GM23248 (cell line): Measurements from ENCODE around the gene CYP3A4. TPM values are rescaled to one million over a fixed set of nuclear protein-coding genes. Genes with fewer than 3 reads are reported as not detected.

Source experiments
- DNase-seq: peaks from one replicate; pipeline ENCODE4 v3.0.0-alpha.2; 2015
- H2AFZ ChIP-seq: fragments of 200-600 bp; sonication (generic); 2 replicates; pipeline ENCODE4 v1.6.1; 2016; ENCODE audit warnings: antibody characterized with exemption
- H3F3A ChIP-seq: fragments of 200-600 bp; sonication (generic); 2 replicates; pipeline ENCODE4 v1.6.1; 2016; ENCODE audit warnings: mild to moderate bottlenecking, antibody characterized with exemption, mixed run types; ENCODE audit not compliant: insufficient read depth
- H3K27ac ChIP-seq: fragments of 200-600 bp; sonication (generic); 2 replicates; pipeline ENCODE4 v1.5.1; 2016; ENCODE audit warnings: mild to moderate bottlenecking
- H3K27me3 ChIP-seq: fragments of 200-600 bp; sonication (generic); replicated peaks from 2 replicates; pipeline ENCODE4 v1.6.1; 2016; ENCODE audit warnings: mild to moderate bottlenecking; ENCODE audit not compliant: insufficient read depth
- H3K36me3 ChIP-seq: fragments of 200-600 bp; sonication (generic); 2 replicates; pipeline ENCODE4 v1.6.1; 2016; ENCODE audit warnings: low read depth, mild to moderate bottlenecking
- H3K4me1 ChIP-seq: fragments of 200-600 bp; sonication (generic); 2 replicates; pipeline ENCODE4 v1.6.1; 2016; ENCODE audit warnings: mild to moderate bottlenecking; ENCODE audit not compliant: insufficient read depth
- H3K4me2 ChIP-seq: fragments of 200-600 bp; sonication (generic); one replicate; pipeline ENCODE4 v1.6.1; 2016; ENCODE audit warnings: mild to moderate bottlenecking; ENCODE audit not compliant: unreplicated experiment
- H3K4me3 ChIP-seq: fragments of 200-600 bp; sonication (generic); 2 replicates; pipeline ENCODE4 v1.5.1; 2016; ENCODE audit warnings: mild to moderate bottlenecking
- H3K79me2 ChIP-seq: fragments of 200-600 bp; sonication (generic); 2 replicates; pipeline ENCODE4 v1.6.1; 2016; ENCODE audit warnings: mild to moderate bottlenecking; ENCODE audit not compliant: insufficient read depth
- H3K9ac ChIP-seq: fragments of 200-600 bp; sonication (generic); 2 replicates; pipeline ENCODE4 v1.6.1; 2016; ENCODE audit warnings: mild to moderate bottlenecking
- H3K9me2 ChIP-seq: fragments of 200-600 bp; sonication (generic); 2 replicates; pipeline ENCODE4 v1.6.1; 2016; ENCODE audit warnings: mixed run types, mild to moderate bottlenecking, moderate library complexity; ENCODE audit not compliant: insufficient read depth
- H3K9me3 ChIP-seq: fragments of 200-600 bp; sonication (generic); one replicate; pipeline ENCODE4 v1.6.1; 2017; ENCODE audit warnings: low read depth
- H4K20me1 ChIP-seq: fragments of 200-600 bp; sonication (generic); 2 replicates; pipeline ENCODE4 v1.6.0; 2016; ENCODE audit not compliant: insufficient read depth
- EZH2 ChIP-seq: fragments of 200-600 bp; sonication (generic); IDR thresholded peaks from 2 replicates; pipeline ENCODE4 v1.6.1; 2018; ENCODE audit warnings: antibody characterized with exemption, mild to moderate bottlenecking; ENCODE audit not compliant: insufficient read depth, poor library complexity, severe bottlenecking
- EZH2phosphoT487 ChIP-seq: fragments of 200-600 bp; sonication (generic); IDR thresholded peaks from 2 replicates; pipeline ENCODE4 v1.6.1; 2018; ENCODE audit warnings: antibody characterized with exemption, moderate library complexity, mild to moderate bottlenecking, low read depth; ENCODE audit not compliant: insufficient read depth
- WGBS, 2 experiments: methylation state at CpG; one replicate each; pipeline ENCODE4 v1.1.6; 2015 to 2017; ENCODE audit warnings: low lambda C conversion rate in 2 of 2, low coverage in 1 of 2; ENCODE audit errors: missing lambda C conversion rate in 2 of 2; 5-methylcytosine and 5-hydroxymethylcytosine counted together
- in situ Hi-C: fragments of 300-500 bp; cut with MboI; formaldehyde crosslinking; loops from 2 replicates; pipeline ENCODE4 v1.15.0; 2020
- polyA plus RNA-seq: library from polyadenylated mRNA; unstranded; fragments of >200 nt; fragmentation: Nextera tagmentation; extraction: Ambion mirVana; gene quantifications from 2 replicates; pipeline ENCODE4 v1.2.1, GENCODE V29; 2016
- total RNA-seq: library from RNA; depleted of rRNA; stranded (reverse); fragments of >200 nt; shearing (Covaris generic); gene quantifications from 2 replicates; pipeline ENCODE4 v1.2.3, GENCODE V29; 2014

Gene CYP3A4
- total and polyA plus RNA-seq, 2 experiments from 2014 or later: not detected

DNA sequence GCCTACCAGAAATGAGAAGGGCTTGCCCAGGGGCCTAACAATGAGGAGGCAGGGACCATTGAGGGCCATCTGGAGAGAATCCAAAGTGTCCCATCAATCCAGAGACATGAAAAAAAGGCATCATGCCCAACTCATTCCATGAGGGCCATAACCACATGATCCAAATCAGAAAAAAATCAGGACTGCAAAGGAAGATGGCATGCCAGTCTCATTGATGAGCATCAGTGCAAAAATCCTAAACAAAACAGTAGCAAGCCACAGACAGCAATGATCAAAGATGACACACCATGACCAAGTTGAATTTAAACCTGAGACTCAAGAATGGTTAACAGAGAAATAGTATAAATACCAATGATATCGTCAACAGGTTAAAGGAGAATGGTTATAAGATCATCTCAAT is 7.0 kb upstream of the CYP3A4 start:
- Histone ChIP-seq H3K4me2 (no peak overlapping the region), H3K9me3 (no peaks in the 10 kb centered on the region), H3F3A (peaks cover 10% of the 10 kb centered on the region; the same call in 1 of the 2 replicates), H2AFZ (no peak overlapping the region), H3K27ac (no peak overlapping the region), H3K9me2 (no peaks in the 10 kb centered on the region), H3K27me3 (peaks cover 4% of the 10 kb centered on the region; the same call in 1 of the 2 replicates), H3K36me3 (no peaks in the 10 kb centered on the region), H3K4me3 (no peak overlapping the region), H4K20me1 (no peaks in the 10 kb centered on the region), H3K79me2 (no peaks in the 10 kb centered on the region), H3K9ac (no peak overlapping the region), H3K4me1 (peaks cover 29% of the 10 kb centered on the region)
- in situ Hi-C loops: no loop called here
- DNase-seq: peak; percentile 61
- TF ChIP-seq EZH2: no peak
- TF ChIP-seq EZH2phosphoT487: no peak
- 14 to 23% methylated on average over 1 of the region's 1 CpG for WGBS, 2 experiments

DNA sequence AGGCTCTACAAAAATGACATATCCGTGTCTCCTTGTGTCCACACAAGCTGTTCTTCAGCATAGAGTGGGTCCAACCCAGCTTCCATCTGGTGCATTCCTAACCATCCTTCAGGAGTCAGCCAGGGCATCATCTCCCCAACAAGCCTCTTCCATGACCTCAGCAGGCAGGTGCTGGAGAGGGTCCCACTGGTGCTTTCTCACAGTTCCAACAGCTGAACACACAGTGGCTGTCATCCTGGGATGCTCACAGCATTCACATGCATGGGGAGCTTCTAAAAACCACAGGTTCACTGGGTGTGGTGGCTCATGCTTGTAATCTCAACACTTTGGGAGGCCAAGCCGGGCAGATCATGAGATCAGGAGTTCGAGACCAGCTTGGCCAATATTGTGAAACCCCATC is 6.4 kb upstream of the CYP3A4 start:
- in situ Hi-C loops: no loop called here
- Histone ChIP-seq H3K79me2 (no peaks in the 10 kb centered on the region), H3K9me2 (no peaks in the 10 kb centered on the region), H2AFZ (no peak overlapping the region), H3K27ac (no peak overlapping the region), H3K4me2 (no peak overlapping the region), H4K20me1 (no peaks in the 10 kb centered on the region), H3K27me3 (peaks cover 4% of the 10 kb centered on the region; the same call in 1 of the 2 replicates), H3K9ac (no peak overlapping the region), H3F3A (peaks cover 10% of the 10 kb centered on the region; the same call in 1 of the 2 replicates), H3K9me3 (no peaks in the 10 kb centered on the region), H3K36me3 (no peaks in the 10 kb centered on the region), H3K4me1 (peaks cover 29% of the 10 kb centered on the region), H3K4me3 (no peak overlapping the region)
- TF ChIP-seq EZH2: no peak
- peak; percentile 2 for DNase-seq
- whole genome bisulfite sequencing, 2 experiments: 60 to 61% methylated on average over 3 of the region's 3 CpGs

DNA sequence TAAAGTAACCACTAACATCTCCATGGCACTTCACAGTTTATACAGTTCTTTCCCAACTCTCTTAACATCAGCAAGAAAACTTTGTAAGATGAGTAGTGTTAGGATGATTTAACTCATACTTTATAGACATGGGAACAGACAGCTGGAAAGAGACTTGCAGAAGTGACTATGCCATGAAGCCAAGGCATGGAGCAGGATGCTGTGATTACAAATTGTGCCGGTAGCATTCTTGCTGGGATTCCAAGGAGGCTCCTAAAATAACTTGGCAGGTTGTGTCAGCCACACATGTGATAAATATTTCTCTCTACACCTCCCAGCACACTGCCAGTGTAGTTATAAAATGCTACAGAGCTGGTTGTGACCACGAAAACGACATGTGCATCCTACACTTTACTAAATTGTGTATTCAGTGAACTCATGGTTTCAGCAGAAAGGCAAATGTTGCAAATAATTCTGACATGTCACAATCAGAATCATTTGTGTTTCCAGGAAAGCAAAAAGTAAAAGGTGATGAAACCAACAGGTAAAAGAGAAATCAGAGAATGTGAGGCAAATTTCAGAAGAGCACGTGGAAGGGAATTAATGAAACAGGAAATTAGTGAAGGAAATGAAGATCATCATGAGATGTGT is 5.6 kb upstream of the CYP3A4 start:
- Histone ChIP-seq H3K36me3 (no peaks in the 10 kb centered on the region), H3K27me3 (peaks cover 4% of the 10 kb centered on the region; the same call in 1 of the 2 replicates), H3K4me1 (peaks cover 29% of the 10 kb centered on the region), H3K4me2 (peak overlapping the region; percentile 2), H3K9ac (no peak overlapping the region), H3K9me2 (no peaks in the 10 kb centered on the region), H3F3A (peaks cover 10% of the 10 kb centered on the region; the same call in 1 of the 2 replicates), H3K79me2 (no peaks in the 10 kb centered on the region), H3K4me3 (no peak overlapping the region), H3K27ac (peak overlapping the region; percentile 33; the same call in 1 of the 2 replicates), H4K20me1 (no peaks in the 10 kb centered on the region), H3K9me3 (no peaks in the 10 kb centered on the region), H2AFZ (no peak overlapping the region)
- peak; percentile 60 for DNase-seq
- no peak for TF ChIP-seq EZH2phosphoT487
- TF ChIP-seq EZH2: no peak
- in situ Hi-C loops: no loop called here
- WGBS, 2 experiments: 36 to 37% methylated on average over 4 of the region's 4 CpGs

DNA sequence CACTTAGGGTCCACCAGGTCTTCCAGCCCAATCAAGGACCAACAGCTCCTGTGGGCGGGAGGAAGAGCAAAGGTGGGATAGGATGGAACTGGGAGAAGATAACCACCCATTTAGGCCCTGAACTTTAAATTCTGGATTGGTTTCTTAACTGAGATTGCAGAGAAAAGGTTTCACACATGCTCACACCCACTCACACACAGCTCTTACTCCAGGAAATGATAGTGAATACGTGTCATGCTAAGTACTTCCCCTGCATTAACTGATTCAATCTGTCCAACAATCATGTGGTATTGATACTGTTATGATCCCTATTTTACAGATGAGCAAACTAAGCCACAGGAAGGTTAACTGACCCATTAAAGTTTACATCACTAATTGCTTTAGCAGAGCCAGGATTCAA is 4.6 kb upstream of the CYP3A4 start:
- no peaks in the 10 kb centered on the region for H3K36me3 ChIP-seq
- no peaks in the 10 kb centered on the region for H3K9me2 ChIP-seq
- peaks cover 4% of the 10 kb centered on the region; the same call in 1 of the 2 replicates for H3K27me3 ChIP-seq
- peak; percentile 62 for DNase-seq
- H3K4me2 ChIP-seq: peak overlapping the region; percentile 2
- 20 to 22% methylated on average over 2 of the region's 2 CpGs for WGBS, 2 experiments
- no peaks in the 10 kb centered on the region for H3K79me2 ChIP-seq
- H2AFZ ChIP-seq: no peak overlapping the region
- TF ChIP-seq EZH2: no peak
- no peak for TF ChIP-seq EZH2phosphoT487
- in situ Hi-C loops: no loop called here
- peaks cover 10% of the 10 kb centered on the region; the same call in 1 of the 2 replicates for H3F3A ChIP-seq
- H3K9ac ChIP-seq: no peak overlapping the region
- peaks cover 29% of the 10 kb centered on the region for H3K4me1 ChIP-seq
- H3K27ac ChIP-seq: 0 out of 2 replicates have a peak overlapping the region, but pooled peaks have one; percentile 33
- H3K4me3 ChIP-seq: no peak overlapping the region
- no peaks in the 10 kb centered on the region for H4K20me1 ChIP-seq
- no peaks in the 10 kb centered on the region for H3K9me3 ChIP-seq
